HG03521 (cell line): ENCODE results near the gene STAB2.

Experiments used
- ATAC-seq: cut with Tn5 transposase; IDR thresholded peaks from one replicate; pipeline ENCODE4 v1.9.1; 2021; ENCODE audit warnings: mild to moderate bottlenecking, moderate library complexity; ENCODE audit not compliant: unreplicated experiment

STAB2 gene

GRCh38 chr12:103773109-103773910 lies 186.2 kb downstream of the STAB2 start:
- no peak for ATAC-seq

- ATAC-seq = no peak
Observed at GRCh38 chr12:103774977-103775560, 188.0 kb downstream of the STAB2 start.

DNA sequence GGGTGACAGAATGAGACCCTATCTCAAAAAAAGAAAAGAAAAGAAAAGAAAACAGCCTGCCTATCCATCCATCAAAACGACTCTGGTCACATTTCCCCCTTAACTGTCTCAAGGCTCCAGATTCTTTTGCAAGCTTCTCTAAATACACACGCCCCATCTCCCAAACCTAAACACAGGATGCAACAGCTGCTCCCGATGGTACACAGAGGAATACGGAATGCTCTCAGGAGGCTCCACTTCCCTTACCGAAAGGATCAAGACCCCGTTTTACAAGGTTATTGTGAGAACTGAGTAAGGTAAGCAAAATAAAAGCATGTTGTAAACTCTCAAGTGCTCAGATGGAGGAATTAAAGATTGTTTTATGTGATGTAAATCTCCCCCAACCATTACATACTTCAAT lies 191.7 kb downstream of the STAB2 start:
- ATAC-seq = no peak

DNA sequence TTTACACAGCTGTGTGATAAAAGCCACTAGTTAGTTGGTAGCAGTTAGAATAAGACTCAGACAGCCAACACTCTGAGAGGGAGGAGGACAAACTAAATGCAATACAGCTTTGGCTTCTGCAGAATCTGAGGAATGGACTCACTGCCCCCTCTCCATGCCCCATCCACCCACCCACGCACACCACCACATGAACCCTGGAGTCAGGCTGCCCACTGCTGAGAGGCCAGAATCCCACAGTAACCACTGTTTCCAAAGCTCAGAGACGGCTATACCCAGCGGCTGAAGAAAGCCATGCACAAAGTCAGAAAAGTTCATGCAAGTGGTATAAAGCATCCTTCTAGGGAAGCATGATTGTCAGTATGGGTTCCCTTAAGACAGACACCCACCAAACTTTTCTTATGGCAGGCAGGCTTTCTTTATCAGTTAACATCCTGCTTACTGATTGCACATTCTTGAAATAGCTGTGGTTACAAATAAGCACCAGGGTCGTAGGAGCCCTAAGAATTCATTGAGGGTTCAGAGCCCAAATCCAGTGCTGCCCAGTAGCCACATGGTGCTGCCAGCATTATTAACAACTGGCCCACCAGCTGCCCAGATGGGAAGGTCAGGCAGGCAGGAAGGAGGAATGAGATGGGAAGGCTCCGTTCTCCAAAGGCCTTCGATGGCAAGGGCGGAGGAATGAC lies 192.5 kb downstream of the STAB2 start:
- no peak for ATAC-seq

- no peak for ATAC-seq
Observed at GRCh38 chr12:103780093-103780440, 193.0 kb downstream of the STAB2 start.

DNA sequence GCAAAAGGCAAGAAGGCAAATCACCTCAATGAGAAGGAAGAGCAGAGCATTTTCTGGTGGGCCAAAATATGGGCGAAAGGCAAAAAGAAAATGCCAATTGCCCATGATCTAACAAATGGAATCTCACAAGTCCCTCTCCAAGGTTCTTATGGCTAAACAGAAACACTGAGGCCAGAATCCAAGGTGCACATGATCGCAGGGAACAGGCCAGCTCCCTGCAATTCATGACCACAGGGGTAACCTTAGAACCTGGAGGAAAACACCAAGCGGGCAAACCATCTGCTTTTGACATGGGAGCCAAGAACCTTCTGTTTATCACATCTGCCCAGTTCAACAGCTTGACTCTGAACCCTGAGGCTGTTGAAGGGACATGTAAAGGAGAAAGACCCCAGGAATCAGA lies 193.9 kb downstream of the STAB2 start:
- ATAC-seq = no peak

- ATAC-seq = no peak
Observed at GRCh38 chr12:103782399-103782798, 195.3 kb downstream of the STAB2 start.

GRCh38 chr12:103783744-103784664 lies 196.9 kb downstream of the STAB2 start:
- no peak for ATAC-seq

- no peak for ATAC-seq
Observed at GRCh38 chr12:103785243-103786031, 198.4 kb downstream of the STAB2 start.

- ATAC-seq = no peak
Observed at GRCh38 chr12:103786201-103786600, 199.1 kb downstream of the STAB2 start.

DNA sequence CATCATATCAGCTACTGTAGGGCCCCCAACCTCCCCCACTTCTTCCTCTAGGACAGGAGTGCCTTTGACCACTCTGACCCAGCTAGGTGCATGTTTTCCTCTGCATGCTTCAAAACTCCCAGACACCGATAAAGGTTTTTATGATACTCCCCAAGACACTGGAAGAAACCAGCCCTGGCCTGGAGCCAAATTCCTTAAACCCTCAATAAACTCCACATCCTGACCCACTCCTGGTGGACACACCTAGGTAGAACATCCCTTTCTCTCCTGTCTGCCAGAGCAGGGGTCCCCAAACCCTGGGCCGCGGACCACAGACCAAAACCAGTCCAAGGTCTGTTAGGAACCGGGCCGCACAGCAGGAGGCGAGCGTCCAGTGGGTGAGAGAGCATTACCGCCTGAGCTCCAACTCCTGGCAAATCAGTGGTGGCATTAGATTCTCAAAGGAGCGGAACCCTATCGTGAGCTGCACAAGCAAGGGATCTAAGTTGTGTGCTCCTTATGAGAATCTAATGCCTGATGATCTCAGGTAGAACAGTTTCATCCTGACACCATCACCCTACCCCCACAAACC lies 204.4 kb downstream of the STAB2 start:
- no peak for ATAC-seq

- ATAC-seq = no peak
Observed at GRCh38 chr12:103793046-103793445, 206.0 kb downstream of the STAB2 start.

- no peak for ATAC-seq
Observed at GRCh38 chr12:103793512-103794045, 206.5 kb downstream of the STAB2 start.

- no peak for ATAC-seq
Observed at GRCh38 chr12:103794309-103795213, 207.5 kb downstream of the STAB2 start.

DNA sequence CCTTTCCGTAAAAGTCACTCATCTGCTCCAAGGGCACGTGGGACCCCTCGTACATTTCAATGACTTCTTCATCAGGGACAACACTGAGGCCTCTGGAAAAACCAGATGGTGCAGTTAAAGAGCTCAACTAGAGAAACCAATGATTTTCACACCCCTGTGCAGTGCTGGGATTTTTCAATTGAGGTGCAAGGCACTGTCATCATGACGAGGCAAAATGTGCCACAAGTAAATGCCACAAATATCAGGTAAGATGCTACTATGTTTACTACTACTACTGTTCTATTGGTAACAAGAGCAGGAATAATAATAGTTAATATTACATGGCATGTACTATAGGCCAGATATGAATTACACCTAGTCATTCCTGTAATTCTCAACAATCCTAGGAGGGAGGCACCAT lies 211.5 kb downstream of the STAB2 start:
- ATAC-seq = no peak

- ATAC-seq = no peak
Observed at GRCh38 chr12:103799504-103799856, 212.4 kb downstream of the STAB2 start.

DNA sequence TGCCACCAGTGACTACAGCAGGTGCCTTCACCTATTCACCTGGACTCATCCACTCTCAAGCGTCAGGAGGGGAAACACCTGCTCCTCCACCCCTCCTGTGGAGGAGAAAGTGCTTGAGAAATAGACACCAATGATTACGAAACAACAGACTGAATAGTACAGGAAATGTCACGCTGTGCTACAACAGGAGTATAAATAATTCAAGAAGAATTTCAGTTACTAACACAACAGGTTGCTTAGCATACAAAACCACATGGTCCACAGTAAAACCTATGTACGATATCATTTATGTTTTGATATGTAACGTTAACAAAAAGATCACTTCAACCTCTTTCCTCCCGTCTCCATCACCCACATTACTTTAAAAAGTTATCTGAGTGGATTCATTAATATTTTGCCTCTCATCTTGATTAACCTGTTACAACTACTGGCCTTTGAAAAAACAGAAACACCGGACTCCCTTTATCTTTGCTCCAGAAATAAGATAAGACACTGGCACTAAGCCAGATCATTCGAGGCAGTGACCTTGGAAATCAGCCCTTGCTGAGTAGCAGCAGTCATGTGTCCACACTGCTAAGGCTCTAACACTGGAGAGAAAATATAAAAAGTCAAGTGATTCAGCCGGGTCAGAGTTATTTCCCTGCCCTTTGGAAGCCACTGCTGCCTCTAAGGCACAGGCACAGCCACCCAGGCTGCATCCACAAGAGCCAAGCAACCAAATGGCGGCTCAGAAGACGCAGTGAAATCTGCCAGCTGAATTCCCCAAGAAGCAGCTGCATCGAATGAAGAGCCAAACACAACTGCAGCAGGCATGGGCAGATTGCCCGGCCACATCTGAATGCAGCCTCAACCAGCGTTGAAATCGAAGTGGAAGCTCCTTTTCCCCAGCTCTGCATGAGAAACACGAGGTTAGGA lies 213.0 kb downstream of the STAB2 start:
- ATAC-seq = no peak
